Skin of body (tissue), 2 donors: Measurements from ENCODE around the gene PACS2. TPM values are rescaled to one million over a fixed set of nuclear protein-coding genes. Genes with fewer than 3 reads are reported as not detected.

ENCODE experiments used
- DNase-seq: peaks from one replicate; lab custom pipeline; 2025; lab: John Stamatoyannopoulos, UW
- total RNA-seq: library from RNA; depleted of rRNA; stranded (reverse); fragments of >200 nt; gene quantifications from one replicate; pipeline ENCODE4 v1.2.3, GENCODE V29; 2014

PACS2 gene
- total RNA-seq: 44.9 TPM

DNA sequence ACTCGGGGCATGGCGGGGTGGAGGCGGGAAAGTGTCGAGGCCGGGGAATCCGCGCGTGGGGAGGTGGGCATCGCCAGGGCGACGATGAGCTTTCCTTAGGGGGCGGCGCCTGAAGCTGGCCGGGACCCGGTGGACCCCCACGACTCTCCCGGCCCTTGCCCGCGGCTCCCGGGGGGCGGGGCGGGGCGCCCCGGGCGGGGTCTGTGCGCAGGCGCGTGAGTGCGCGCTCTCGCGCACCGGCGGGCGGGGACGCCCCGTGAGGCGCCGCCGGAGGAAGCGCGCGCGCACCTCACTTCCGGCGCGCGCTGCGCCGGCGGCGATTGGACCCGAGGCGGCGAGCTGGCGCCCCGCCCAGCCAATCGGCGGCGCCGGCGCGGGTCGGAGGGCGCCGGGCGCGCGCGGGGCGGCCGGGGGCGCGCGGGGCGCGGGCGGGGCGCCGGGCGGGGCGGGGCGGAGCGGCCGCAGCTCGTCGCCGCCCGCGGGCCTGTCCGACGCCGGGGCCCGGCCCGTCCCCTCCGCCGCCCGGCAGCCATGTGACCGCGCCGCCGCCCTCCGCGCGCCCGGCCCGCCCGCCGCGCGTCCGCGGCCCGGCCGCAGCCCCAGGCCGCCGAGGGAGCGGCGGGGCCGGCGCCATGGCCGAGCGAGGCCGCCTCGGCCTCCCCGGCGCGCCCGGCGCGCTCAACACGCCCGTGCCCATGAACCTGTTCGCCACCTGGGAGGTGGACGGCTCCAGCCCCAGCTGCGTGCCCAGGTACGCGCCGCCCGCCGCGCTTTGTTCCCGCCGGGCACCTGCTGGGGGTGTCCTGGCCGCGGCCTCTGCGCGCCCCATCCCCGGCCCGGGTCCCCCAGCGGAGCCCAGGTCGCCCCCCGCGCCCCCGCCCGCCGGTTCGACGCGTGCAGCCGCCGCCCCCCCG lies at the start of gene PACS2:
Gene PACS2, plus strand, starts transcription at position 462 of the 914 bp plus-strand sequence. Its CDS starts 171 bp downstream, at position 633.
- peak; percentile 77 for DNase-seq

- no peak for DNase-seq
These were observed 46.6 kb upstream of the PACS2 start for GRCh38 chr14:105267820-105268548.

DNA sequence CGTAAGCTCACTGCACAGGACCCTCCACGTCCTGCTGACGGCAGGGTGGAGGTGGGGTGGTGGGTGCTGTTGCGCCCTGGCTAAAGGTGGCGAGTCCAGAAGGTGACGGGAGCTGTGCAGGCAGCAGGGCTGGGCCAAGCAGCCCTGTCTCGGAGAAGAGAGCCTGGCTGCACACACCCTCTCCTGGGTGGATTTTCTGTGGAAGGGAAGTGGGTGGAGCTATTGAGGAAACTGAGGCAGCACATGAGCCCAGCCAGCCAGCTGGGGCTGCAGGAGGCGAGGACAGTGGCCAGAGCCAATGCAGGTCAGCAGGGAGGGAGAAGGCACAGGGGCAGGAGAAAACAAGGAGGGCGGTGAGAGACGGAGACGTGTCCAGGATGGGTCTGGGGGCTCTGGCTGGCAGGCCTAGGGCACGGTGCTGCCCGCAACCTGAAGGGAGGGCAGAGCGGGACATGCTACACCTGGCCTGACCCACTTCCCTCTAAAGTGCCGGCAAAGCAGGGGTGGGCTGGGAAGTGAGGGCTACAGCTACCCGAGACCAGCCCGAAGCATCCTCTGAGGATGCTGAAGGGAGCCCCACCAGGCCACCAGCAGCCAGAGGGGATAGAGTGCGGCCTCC lies 45.7 kb upstream of the PACS2 start:
- DNase-seq: no peak

GRCh38 chr14:105269405-105269804 lies 45.1 kb upstream of the PACS2 start:
- no peak for DNase-seq

DNA sequence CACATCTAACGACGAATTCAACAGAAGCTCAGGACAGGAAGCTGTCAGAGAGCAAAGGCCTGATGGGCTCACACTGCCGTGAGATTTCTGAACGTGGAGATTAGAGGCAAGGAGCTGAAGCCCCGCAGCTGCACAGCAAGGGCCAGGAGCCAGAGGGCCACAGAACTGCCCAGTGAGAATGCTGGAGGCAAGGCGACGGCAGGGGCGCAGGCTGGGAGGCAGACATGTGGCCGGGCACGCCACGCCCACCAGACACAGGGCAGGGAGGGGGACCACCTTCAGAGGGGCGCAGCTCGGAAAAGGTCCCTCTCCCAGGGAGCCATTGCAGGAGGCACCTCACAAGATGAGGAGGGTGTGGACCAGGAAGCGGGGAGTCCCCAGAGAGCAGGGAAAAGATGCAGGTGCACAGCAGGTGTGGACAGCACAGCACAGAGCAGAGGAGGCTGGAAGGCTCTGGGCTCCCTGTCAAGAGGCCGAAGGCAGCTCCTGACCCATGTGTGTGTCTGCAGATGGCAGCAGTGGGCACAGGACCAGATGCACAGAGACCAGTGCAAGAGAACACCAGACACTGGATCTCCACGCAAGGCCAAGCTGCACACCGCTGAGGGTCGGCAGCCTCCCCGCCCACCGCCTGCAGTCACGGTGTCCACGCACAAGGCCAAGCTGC lies 43.2 kb upstream of the PACS2 start:
- no peak for DNase-seq

DNA sequence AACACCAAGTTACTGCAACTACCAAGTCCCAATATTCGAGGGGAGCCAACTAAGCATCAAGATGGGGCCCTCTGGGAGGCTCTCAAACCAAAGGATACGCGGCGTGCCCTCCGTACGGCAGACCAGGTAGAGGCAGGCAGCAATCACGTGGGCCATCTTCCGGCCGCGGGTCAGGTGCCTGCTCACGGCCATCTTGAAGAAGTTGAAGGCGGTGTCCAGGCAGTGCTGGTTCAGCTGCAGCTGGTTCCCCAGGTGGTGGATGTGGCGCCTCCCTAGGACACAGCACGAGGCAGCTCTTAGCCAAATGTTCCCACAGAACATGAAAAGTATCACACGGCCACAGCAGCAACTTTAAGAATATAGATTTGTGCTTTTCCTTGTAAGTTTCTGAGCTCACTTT lies 41.9 kb upstream of the PACS2 start:
- no peak for DNase-seq

- no peak for DNase-seq
These were observed 41.5 kb upstream of the PACS2 start for GRCh38 chr14:105273062-105273461.

- DNase-seq: no peak
These were observed 39.9 kb upstream of the PACS2 start for GRCh38 chr14:105274637-105275036.

DNA sequence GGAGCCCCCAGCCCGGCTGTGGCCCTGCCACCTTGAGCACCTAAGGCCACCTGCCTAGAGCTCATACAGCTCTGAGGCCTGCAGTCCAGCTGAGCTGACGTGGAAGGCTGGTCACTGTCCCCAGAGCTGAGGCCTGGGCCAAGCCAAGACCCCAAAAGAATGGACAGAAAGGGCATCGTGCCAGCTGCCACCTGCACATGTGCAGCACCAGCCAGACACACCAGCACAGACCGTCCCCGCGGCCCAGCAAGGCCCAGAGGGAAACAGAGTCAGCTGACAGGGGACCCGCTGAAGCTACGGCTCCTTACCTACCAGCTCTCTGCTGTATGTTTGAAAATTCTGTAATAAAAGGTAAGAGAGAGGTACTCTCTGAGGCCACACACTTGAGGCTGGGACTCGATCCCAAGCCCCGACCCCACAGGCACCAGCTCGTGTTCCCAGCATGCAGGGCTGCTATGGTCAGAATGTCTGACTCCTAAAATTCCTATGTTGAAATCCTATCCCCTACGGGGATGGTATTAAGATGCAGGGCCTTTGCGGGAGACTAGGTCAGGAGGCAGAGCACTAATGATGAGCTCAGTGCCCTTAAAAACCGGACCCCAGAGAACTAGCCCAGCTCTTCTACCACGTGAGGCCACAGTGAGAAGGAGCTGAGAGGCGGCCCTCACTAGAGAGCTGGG lies 39.1 kb upstream of the PACS2 start:
- DNase-seq: peak; percentile 25

DNA sequence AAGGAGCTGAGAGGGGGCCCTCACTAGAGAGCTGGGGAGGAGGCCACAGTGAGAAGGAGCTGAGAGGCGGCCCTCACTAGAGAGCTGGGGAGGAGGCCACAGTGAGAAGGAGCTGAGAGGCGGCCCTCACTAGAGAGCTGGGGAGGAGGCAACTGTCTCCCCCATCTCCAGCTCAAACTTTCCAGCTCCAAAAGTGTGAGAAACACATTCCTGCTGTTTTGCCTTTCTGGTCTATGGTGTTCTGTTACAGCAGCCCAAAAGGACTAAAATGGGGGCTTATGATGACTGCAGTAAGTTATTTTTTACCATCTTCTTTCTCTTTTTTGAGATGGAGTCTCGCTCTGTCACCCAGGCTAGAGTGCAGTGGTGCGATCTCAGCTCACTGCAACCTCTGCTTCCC lies 37.1 kb upstream of the PACS2 start:
- DNase-seq: peak; percentile 36

- DNase-seq: no peak
These were observed 34.7 kb upstream of the PACS2 start for GRCh38 chr14:105279642-105280361.

DNA sequence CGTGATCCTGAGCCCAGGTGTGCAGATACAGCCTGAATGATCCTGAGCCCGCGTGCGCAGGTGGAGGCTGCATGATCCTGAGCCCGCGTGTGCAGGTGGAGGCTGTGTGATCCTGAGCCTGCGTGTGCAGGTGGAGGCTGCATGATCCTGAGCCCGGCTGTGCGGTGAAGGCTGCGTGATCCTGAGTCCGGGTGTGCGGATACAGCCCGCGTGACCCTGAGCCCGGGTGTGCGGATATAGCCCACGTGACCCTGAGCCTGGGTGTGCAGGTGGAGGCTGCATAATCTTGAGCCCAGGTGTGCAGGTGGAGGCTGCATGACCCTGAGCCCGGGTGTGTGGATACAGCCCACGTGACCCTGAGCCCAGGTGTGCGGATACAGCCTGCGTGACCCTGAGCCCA lies 34.0 kb upstream of the PACS2 start:
- no peak for DNase-seq

DNA sequence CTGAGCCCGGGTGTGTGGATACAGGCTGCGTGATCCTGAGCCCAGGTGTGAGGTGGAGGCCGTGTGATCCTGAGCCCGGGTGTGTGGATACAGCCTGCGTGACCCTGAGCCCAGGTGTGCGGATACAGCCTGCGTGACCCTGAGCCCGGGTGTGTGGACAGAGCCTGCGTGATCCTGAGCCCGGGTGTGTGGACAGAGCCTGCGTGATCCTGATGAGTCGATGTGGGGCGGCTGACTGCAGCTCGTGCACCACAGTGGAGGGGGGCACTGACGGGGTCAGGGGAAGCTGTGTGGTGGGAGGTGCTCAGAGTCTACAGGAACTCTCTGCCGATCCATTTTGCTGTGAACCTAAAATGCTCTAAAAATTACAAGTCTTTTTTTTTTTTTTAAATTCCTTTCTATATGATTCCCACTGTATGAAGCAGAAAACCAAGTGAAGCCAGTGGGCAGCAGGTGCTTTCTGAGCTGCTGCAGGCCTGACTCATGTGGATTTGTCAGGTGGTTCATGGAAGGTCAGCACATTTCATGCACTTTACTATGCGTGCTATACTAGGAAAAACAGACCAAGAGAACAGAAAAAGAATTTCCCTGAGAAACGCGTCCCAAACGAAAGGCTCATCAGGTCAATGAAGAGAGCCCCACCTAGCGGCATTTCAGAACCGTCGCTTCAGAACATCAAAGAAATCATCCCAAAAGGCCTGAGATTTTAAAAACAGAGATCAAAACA lies 33.0 kb upstream of the PACS2 start:
- DNase-seq: peak; percentile 49

DNA sequence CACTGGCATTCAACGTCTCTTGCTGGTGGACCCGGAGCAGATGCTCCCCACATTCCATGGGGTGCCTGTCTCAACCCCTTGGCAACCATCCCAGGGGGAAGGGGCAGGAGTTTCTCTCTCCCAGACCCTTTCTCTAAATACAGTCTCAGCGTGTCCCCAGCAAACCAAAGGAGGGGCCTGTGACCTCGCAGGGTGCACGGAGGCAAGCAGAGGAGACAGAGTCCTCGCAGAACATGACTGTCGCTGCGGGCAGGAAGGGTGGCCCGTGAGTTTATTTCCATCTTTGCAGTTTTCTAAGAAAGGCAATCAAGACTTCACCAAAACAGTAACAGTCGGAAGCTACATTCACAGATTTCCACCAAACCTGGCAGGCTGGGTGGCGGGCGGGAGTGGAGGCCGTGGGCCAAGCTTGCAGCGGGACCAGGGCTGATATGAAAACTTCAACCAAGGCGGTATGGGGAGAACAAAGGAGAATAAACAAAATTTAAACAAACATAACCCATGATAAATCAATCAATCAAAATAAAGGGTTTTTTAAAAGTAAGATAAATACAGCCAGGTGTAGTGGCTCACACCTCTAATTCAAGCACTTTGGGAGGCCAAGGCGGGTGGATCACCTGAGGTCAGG lies 32.3 kb upstream of the PACS2 start:
- no peak for DNase-seq

- no peak for DNase-seq
These were observed 31.5 kb upstream of the PACS2 start for GRCh38 chr14:105283028-105283427.

- no peak for DNase-seq
These were observed 30.6 kb upstream of the PACS2 start for GRCh38 chr14:105283899-105284298.

DNA sequence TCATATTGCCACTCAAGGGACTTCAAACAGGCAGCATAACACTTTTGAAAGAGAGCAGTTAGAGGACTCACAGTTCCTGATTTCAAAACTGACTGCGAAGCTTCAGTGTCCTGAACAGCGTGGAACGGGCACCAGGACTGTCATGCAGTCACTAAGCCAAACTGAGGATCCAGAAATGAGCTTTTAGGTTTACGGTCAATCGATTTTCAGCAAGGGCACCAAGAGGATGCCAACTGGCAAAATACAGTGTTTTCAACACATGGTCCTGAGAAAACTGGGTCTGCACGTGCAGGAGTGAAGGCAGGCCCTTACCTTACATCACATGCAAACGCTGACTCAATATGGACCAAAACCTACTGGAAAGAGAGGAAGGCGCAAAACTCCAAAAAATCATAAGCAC lies 29.4 kb upstream of the PACS2 start:
- DNase-seq: no peak

GRCh38 chr14:105286759-105287144 lies 27.8 kb upstream of the PACS2 start:
- no peak for DNase-seq
